Vagina (tissue), 2 donors: Measurements from ENCODE around the gene LMNTD2.

Source experiments
- POLR2AphosphoS5 ChIP-seq, 2 donors: sonication (generic); formaldehyde crosslinking; IDR thresholded peaks; one replicate each; pipeline ENCODE4 v1.9.0; 2017; ENCODE audit warnings: antibody characterized with exemption in 2 of 2, mild to moderate bottlenecking in 2 of 2, low read depth in 1 of 2; ENCODE audit not compliant: insufficient read depth in 1 of 2
- TF ChIP-seq, protein P1 (sequence below), 3 experiments: fragments of 450-650 bp in 2 of 3; fragments of 200-600 bp in 1 of 3; sonication (generic) in 1 of 3; IDR thresholded peaks; one replicate each; pipeline ENCODE4 v1.5.1; 2017 to 2019; ENCODE audit warnings: antibody characterized with exemption in 3 of 3, mild to moderate bottlenecking in 2 of 3, moderate library complexity in 2 of 3

DNA sequence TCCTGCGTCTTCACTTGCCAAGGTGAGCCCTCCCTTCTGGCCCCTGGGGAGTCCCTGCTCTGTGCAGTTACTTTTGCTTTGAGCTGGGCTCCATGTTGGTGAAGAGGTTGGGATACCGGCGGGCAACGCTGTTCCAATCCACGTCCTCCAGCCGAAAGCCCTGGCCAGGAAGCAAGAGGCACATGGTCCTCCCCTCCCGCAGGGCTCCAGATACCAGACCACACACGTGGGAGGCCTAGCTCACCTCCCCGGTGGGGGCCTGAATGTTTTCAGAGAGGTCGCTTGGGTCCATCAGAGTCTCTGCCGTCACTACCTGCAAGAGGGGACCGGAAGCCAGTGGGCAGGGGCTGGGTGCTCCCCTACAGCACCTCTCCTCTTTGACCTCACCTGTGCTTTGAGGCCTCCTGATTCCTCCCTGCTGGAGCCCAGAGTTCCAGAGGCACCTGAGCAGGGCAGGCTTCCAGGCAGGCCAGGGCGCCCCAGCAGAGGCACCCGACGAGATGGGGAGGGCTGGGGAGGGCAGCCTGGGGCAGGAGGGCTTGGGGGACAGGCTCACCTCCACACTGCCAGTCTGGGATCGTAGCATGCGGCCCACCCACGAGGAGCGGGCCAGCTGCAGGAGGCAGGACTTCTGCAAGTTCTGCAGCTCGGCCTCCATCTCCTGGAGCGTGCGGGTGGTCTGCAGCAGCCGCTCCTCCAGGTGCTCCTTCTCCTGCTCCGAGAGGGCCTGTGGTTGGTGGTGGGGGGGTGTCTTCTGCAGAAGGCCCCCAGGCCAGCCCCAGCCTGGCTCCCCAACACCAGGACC, 3.0 kb downstream of the LMNTD2 start:
- TF ChIP-seq, protein P1, sequence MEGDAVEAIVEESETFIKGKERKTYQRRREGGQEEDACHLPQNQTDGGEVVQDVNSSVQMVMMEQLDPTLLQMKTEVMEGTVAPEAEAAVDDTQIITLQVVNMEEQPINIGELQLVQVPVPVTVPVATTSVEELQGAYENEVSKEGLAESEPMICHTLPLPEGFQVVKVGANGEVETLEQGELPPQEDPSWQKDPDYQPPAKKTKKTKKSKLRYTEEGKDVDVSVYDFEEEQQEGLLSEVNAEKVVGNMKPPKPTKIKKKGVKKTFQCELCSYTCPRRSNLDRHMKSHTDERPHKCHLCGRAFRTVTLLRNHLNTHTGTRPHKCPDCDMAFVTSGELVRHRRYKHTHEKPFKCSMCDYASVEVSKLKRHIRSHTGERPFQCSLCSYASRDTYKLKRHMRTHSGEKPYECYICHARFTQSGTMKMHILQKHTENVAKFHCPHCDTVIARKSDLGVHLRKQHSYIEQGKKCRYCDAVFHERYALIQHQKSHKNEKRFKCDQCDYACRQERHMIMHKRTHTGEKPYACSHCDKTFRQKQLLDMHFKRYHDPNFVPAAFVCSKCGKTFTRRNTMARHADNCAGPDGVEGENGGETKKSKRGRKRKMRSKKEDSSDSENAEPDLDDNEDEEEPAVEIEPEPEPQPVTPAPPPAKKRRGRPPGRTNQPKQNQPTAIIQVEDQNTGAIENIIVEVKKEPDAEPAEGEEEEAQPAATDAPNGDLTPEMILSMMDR (IDR thresholded peaks at IDR 0.05), result no peak
- TF ChIP-seq POLR2AphosphoS5 (IDR thresholded peaks at IDR 0.05; ENCODE audit: insufficient read depth in 1 of 2, low read depth in 1 of 2), result no peak
